GM19025 (cell line): ENCODE measurements around the gene GLIS2.
A peak's percentile ranks its signal among the peaks of the same experiment; 100 is the strongest.

Experiments used
- ATAC-seq: cut with Tn5 transposase; IDR thresholded peaks from one replicate; pipeline ENCODE4 v1.9.1; 2021; ENCODE audit warnings: mild to moderate bottlenecking, low read depth, moderate library complexity; ENCODE audit not compliant: unreplicated experiment

The GLIS2 gene

DNA sequence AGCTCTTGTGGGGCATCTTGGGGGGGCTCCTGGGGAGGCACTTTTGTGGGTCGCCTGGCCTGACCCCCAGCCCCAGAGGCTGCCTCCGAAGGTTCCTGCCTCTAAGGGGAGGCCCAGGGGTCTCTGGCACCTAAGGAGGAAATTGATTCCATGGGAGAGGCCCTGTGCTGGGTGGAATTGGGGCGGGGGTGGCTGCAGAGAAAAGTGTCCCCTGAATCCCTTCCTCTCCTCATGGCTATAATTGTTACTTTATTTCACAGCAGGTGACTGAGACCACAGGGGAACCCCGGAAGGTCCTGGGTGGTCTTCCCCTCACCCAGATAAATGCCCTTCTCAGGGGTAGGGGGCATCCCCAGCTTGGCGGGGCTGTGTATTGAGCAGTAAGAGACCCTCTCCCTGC is 3.1 kb downstream of the GLIS2 start:
- ATAC-seq: no peak

GRCh38 chr16:4319454-4320421 is 3.9 kb downstream of the GLIS2 start:
- ATAC-seq: peak; percentile 39

DNA sequence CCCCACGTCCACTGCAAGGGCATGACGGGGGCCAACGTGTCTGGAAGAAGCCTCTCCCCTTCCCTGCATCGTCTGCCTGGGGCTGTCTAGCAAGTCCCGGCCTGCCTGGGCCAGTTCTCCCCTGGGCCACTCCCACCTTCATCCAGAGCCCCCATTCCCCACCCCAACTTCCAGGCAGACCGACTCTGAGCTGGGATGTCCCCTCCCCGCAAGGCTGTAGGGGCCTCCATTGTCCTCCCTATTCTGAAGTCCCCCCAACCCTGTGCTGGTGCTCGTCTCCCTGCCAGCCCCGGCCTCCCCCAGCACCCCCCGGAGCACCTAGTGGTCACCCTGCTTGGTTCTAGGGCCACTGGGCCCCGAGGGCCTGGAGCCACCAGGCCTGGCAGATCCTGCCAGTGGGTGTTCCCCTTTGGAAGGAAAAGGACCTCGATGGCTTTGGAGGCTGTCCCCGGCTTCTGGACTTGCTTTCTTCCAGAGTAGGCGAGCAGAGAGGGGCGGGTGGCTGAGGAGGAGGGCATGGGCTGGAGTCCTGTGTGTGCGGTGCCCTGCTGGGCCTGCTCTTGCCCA is 4.8 kb downstream of the GLIS2 start:
- no peak for ATAC-seq

DNA sequence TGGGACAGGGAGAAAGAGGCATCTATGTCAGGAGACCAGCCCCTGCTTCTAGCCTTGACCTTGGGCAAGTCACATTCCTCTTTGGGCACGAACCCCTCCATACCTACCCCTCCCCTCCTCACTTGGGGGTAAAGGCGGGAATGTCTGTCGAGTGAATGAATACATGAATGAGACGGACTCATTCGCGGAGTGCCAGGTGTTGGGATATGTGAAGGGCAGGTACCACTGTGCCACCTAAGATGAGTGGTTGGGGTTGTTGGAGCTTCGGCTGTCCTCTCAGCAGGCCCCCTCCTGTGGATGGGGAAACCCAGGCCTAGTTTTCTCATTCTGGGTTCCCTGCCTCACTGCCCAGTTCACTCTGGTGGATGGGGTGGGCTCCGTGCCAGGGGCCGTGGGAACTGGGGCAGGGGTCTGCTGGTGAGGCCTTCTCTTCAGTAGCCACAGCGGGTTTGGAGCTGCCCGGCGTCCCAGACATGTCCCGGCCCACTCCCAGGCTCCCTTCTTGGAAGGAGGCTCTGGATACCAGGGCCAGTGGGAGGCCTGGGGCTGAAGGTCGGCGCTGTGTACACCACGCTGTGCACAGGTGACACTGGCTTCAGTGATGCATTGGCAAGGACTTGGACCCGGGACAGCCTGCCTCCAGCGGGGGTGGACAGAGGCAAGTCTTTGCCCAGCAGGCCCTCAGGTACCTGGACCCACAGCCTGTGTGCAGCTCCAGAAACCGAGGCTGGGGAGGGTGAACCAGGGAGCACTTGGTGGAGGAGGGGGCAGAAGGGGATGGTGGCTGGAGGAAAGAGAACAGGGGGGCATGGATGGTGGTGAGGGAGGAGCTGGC is 5.6 kb downstream of the GLIS2 start:
- ATAC-seq: no peak

DNA sequence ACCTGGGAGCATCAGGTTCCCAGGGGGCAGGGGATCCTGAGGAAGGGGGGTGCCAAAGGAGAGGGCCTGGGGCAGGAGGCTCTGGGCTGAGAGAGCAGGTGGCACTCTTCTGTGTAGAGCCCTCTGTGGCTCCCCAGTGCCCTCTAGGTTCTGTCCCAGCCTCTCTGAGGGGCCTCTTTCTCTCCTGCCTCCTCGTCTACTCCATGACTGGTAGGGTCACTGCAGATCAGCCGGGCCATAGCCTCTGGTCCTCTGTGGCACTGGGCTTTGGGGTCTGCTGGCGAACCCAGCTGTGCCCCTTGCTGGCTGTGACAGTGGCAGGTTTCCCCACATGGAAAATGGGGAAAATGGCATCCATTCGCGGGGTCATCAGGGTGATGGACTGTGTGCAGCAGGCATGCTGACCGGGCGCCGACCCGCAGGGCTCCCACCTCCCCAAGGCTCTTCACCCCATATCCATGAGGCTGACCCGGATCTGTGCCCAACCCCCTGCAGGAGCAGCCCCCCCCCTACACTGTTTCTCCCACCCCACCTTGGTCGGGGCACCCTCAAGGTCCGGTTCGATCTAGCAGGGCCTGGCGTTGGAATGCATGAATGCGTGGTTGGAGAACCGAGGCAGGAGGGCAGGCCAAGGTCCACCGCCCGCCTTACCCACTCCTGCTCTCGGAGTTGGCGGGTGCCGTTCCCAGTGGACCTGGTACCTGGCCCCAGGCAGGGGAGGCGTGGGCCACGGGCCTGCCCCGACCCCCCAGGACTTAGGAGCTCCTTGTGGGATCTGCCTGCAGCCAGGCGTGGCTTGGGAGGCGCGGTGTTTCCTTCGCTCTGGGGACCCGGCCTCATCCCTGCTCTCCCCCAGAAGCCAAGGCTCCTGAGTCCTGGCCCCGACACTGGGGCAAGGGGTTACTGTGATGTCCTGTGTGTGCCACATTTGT is 6.5 kb downstream of the GLIS2 start:
- ATAC-seq: no peak

- no peak for ATAC-seq
Measured at GRCh38 chr16:4323071-4323844, 7.4 kb downstream of the GLIS2 start.

DNA sequence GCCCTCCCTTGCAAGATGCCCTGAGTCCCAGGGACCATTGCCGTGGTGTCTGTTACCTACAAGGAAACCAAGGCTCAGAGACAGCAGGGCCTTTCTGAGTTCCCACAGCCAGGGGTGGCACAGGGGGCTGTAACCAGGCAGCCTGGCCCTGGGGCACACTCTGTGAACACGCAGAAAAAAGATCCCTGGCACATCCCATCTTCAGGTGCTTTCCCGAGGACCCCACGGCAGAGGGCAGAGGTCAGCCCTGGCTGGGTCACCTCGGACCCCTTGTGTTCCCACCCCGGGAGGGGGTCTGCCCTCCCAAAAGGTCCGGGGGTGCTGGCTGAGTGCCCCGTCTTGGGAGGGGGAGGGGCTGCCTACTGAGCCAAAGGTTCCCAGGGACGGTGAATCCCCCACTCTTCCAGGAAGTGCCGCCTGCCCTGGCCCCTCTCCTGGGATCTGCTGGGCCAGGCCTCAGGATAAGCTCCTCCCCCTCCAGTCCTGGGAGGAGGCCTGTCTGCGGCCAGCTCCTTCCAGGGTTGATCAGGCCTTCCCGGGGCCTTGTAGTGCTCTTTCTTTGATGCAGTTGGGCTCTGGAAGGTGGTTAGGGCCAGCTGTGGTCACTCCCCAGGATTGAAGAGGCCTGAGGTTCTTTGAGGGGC is 8.1 kb downstream of the GLIS2 start:
- no peak for ATAC-seq

GRCh38 chr16:4324492-4325252 is 8.8 kb downstream of the GLIS2 start:
- ATAC-seq: no peak

GRCh38 chr16:4325253-4325758 is 9.4 kb downstream of the GLIS2 start:
- ATAC-seq: no peak

- no peak for ATAC-seq
Measured at GRCh38 chr16:4327386-4328045, 11.6 kb downstream of the GLIS2 start.

- ATAC-seq: no peak
Measured at GRCh38 chr16:4328046-4328781, 12.3 kb downstream of the GLIS2 start.

- no peak for ATAC-seq
Measured at GRCh38 chr16:4328782-4329775, 13.2 kb downstream of the GLIS2 start.

- no peak for ATAC-seq
Measured at GRCh38 chr16:4330277-4330874, 14.5 kb downstream of the GLIS2 start.

- no peak for ATAC-seq
Measured at GRCh38 chr16:4332083-4332482, 16.2 kb downstream of the GLIS2 start.
